Caco-2 (cell line): ENCODE measurements around the gene NOVA1. TPM values are rescaled to one million over a fixed set of nuclear protein-coding genes. Genes with fewer than 3 reads are reported as not detected.

Source experiments
- BruUV-seq: library from RNA; stranded (reverse); fragments of 400-500 nt; replicated peaks from 2 replicates; lab custom pipeline; 2021; lab: Mats Ljungman, UMichigan
- CTCF ChIA-PET: fragments of 300-600 bp; sonication (Branson Sonifier 250); formaldehyde crosslinking; loops from one replicate; lab custom pipeline; 2022; ENCODE audit warnings: antibody characterized with exemption; lab: Charles Lee
- POLR2A ChIA-PET: fragments of 300-600 bp; sonication (Branson Sonifier 250); formaldehyde crosslinking; loops from one replicate; lab custom pipeline; 2022; ENCODE audit warnings: antibody characterized with exemption; lab: Charles Lee
- DNase-seq, 2 experiments: peaks; one replicate each; pipeline versions ENCODE4 v3.0.0 to v3.0.0-alpha.2; 2020 to 2022
- H3K27me3 ChIP-seq: replicated peaks from 2 replicates; pipeline ENCODE4 v1.6.0; 2011; ENCODE audit warnings: low read length; ENCODE audit not compliant: control insufficient read depth, insufficient read depth
- H3K36me3 ChIP-seq: 2 replicates; pipeline ENCODE4 v1.5.1; 2011; ENCODE audit warnings: low read length; ENCODE audit not compliant: control insufficient read depth, insufficient read depth
- H3K4me1 ChIP-seq: fragments of 250-450 bp; sonication (Bioruptor Pico); 2 replicates; pipeline ENCODE4 v1.5.1; 2020; ENCODE audit warnings: mild to moderate bottlenecking
- H3K4me3 ChIP-seq: 2 replicates; pipeline ENCODE4 v1.5.1; 2011; ENCODE audit warnings: low read depth, mild to moderate bottlenecking, control low read depth, low read length
- H3K9me3 ChIP-seq: fragments of 250-450 bp; sonication (Bioruptor Pico); 2 replicates; pipeline ENCODE4 v1.5.1; 2020; ENCODE audit warnings: mild to moderate bottlenecking, moderate library complexity
- H3K27ac Mint-ChIP-seq: one replicate; pipeline ENCODE4 v1.8.0; 2022; ENCODE audit warnings: mixed read lengths; ENCODE audit not compliant: unreplicated experiment
- H3K27me3 Mint-ChIP-seq: one replicate; pipeline ENCODE4 v1.8.0; 2022; ENCODE audit warnings: mixed read lengths; ENCODE audit not compliant: insufficient read depth, unreplicated experiment
- H3K36me3 Mint-ChIP-seq: one replicate; pipeline ENCODE4 v1.8.0; 2022; ENCODE audit warnings: mild to moderate bottlenecking, mixed read lengths; ENCODE audit not compliant: insufficient read depth, unreplicated experiment
- H3K4me1 Mint-ChIP-seq: one replicate; pipeline ENCODE4 v1.8.0; 2022; ENCODE audit warnings: low read depth, mixed read lengths; ENCODE audit not compliant: unreplicated experiment
- H3K4me3 Mint-ChIP-seq: one replicate; pipeline ENCODE4 v1.8.0; 2022; ENCODE audit warnings: mild to moderate bottlenecking, moderate library complexity, mixed read lengths; ENCODE audit not compliant: unreplicated experiment
- H3K9me3 Mint-ChIP-seq: one replicate; pipeline ENCODE4 v1.8.0; 2022; ENCODE audit warnings: mixed read lengths; ENCODE audit not compliant: unreplicated experiment
- CTCF ChIP-seq, 2 experiments: fragments of 200-600 bp in 1 of 2; IDR thresholded peaks; 1 replicate in 1 of 2; 2 replicates in 1 of 2; pipeline versions ENCODE4 v1.5.1 to v1.8.0; 2011 to 2022; ENCODE audit warnings: antibody characterized with exemption in 1 of 2, control low read depth in 1 of 2, inconsistent platforms in 1 of 2, low read depth in 1 of 2, low read length in 1 of 2, mild to moderate bottlenecking in 1 of 2, moderate library complexity in 1 of 2; ENCODE audit not compliant: insufficient read depth in 1 of 2, severe bottlenecking in 1 of 2, unreplicated experiment in 1 of 2
- intact Hi-C: fragments of 100-400 bp; cut with micrococcal nuclease; formaldehyde crosslinking; loops from one replicate; pipeline ENCODE4 v1.10.0; 2022; ENCODE audit not compliant: unreplicated experiment
- total RNA-seq: library from RNA; stranded (reverse); gene quantifications from 2 replicates; pipeline ENCODE4 v1.2.3, GENCODE V29; 2022

NOVA1 gene
- total RNA-seq, 1 experiment from 2014 or later = not detected

GRCh38 chr14:26412421-26412820 is 185.4 kb downstream of the NOVA1 start:
- DNase-seq = no peak
- H3K27ac Mint-ChIP-seq = no peak overlapping the region
- no peaks in the 10 kb centered on the region for H3K4me1 Mint-ChIP-seq
- intact Hi-C loops = no loop called here
- no peak overlapping the region for H3K4me3 Mint-ChIP-seq
- H3K36me3 Mint-ChIP-seq = no peaks in the 10 kb centered on the region
- H3K27me3 Mint-ChIP-seq = no peaks in the 10 kb centered on the region
- no peaks in the 10 kb centered on the region for H3K27me3 ChIP-seq
- ChIA-PET CTCF (no interaction called here), POLR2A (no interaction called here)
- no peaks in the 10 kb centered on the region for H3K9me3 ChIP-seq
- no peaks in the 10 kb centered on the region for H3K9me3 Mint-ChIP-seq
- BruUV-seq = no TSS peak
- no peak for TF ChIP-seq CTCF (IDR thresholded peaks at IDR 0.05; ENCODE audit: insufficient read depth in 1 of 2, low read depth in 1 of 2, low read length in 1 of 2, severe bottlenecking in 1 of 2, unreplicated experiment in 1 of 2)
- no peaks in the 10 kb centered on the region for H3K4me1 ChIP-seq
- no peak overlapping the region for H3K4me3 ChIP-seq
- no peaks in the 10 kb centered on the region for H3K36me3 ChIP-seq

GRCh38 chr14:26410189-26410685 is 187.6 kb downstream of the NOVA1 start:
- no peaks in the 10 kb centered on the region for H3K9me3 Mint-ChIP-seq
- H3K9me3 ChIP-seq = no peaks in the 10 kb centered on the region

GRCh38 chr14:26404927-26405326 is 192.9 kb downstream of the NOVA1 start:
- peaks cover 7% of the 10 kb centered on the region for H3K27me3 Mint-ChIP-seq
- Histone ChIP-seq H3K27me3 (no peaks in the 10 kb centered on the region), H3K4me3 (no peak overlapping the region), H3K4me1 (no peaks in the 10 kb centered on the region), H3K9me3 (no peaks in the 10 kb centered on the region), H3K36me3 (no peaks in the 10 kb centered on the region)
- H3K27ac Mint-ChIP-seq = no peak overlapping the region
- intact Hi-C loops = no loop called here
- no peaks in the 10 kb centered on the region for H3K9me3 Mint-ChIP-seq
- H3K4me1 Mint-ChIP-seq = no peaks in the 10 kb centered on the region
- CTCF ChIA-PET = no interaction called here
- TF ChIP-seq CTCF (IDR thresholded peaks at IDR 0.05; ENCODE audit: insufficient read depth in 1 of 2, low read depth in 1 of 2, low read length in 1 of 2, severe bottlenecking in 1 of 2, unreplicated experiment in 1 of 2) = no peak
- no TSS peak for BruUV-seq
- no peak overlapping the region for H3K4me3 Mint-ChIP-seq
- no peak for DNase-seq
- POLR2A ChIA-PET = no interaction called here
- no peaks in the 10 kb centered on the region for H3K36me3 Mint-ChIP-seq

More at GRCh38 chr14:26410189-26410685, 187.6 kb downstream of the NOVA1 start:
- Histone ChIP-seq H3K36me3 (no peaks in the 10 kb centered on the region), H3K4me3 (no peak overlapping the region), H3K27me3 (no peaks in the 10 kb centered on the region), H3K4me1 (no peaks in the 10 kb centered on the region)
- no peak for DNase-seq
- Mint-ChIP-seq H3K4me1 (no peaks in the 10 kb centered on the region), H3K27me3 (no peaks in the 10 kb centered on the region), H3K27ac (no peak overlapping the region), H3K36me3 (no peaks in the 10 kb centered on the region), H3K4me3 (no peak overlapping the region)
- ChIA-PET CTCF (no interaction called here), POLR2A (no interaction called here)
- TF ChIP-seq CTCF (IDR thresholded peaks at IDR 0.05; ENCODE audit: insufficient read depth in 1 of 2, low read depth in 1 of 2, low read length in 1 of 2, severe bottlenecking in 1 of 2, unreplicated experiment in 1 of 2) = no peak
- BruUV-seq = no TSS peak
- intact Hi-C loops = no loop called here
